Naive thymus-derived CD8-positive, alpha-beta T cell (primary cell): ENCODE data around the gene CCDC150. TPM values are rescaled to one million over a fixed set of nuclear protein-coding genes. Genes with fewer than 3 reads are reported as not detected.

ENCODE experiments used
- ATAC-seq, 2 donors: fragments of 150-1000 bp; cut with Tn5 transposase in 1 of 2; sonication (Bioruptor Pico), chemical (Tn5 transposase) in 1 of 2; 1 replicate in 1 of 2; 2 replicates in 1 of 2; pipeline ENCODE4 v1.10.0; 2021; ENCODE audit warnings: mild to moderate bottlenecking in 2 of 2, moderate library complexity in 2 of 2
- POLR2A ChIA-PET: fragments of 350-600 bp; sonication (Branson Sonifier 250); formaldehyde crosslinking; loops from one replicate; lab custom pipeline; 2021; ENCODE audit warnings: antibody characterized with exemption; lab: Charles Lee
- DNase-seq, 10 donors: peaks; one replicate each; pipeline versions ENCODE4 v3.0.0 to v3.0.0-alpha.2; 2020 to 2022
- H3K27ac Mint-ChIP-seq, 10 donors: one replicate each; pipeline ENCODE4 v1.8.0; 2020 to 2022; ENCODE audit warnings: mild to moderate bottlenecking in 10 of 10, mixed read lengths in 10 of 10, moderate library complexity in 4 of 10, inconsistent platforms in 1 of 10
- H3K27me3 Mint-ChIP-seq, 5 donors: one replicate each; pipeline ENCODE4 v1.8.0; 2021 to 2022; ENCODE audit warnings: mixed read lengths in 5 of 5
- H3K36me3 Mint-ChIP-seq, 3 donors: one replicate each; pipeline ENCODE4 v1.8.0; 2020 to 2022; ENCODE audit warnings: mixed read lengths in 3 of 3, mild to moderate bottlenecking in 2 of 3, inconsistent platforms in 1 of 3
- H3K4me1 Mint-ChIP-seq, 4 donors: one replicate each; pipeline ENCODE4 v1.8.0; 2021 to 2022; ENCODE audit warnings: mixed read lengths in 4 of 4
- H3K4me3 Mint-ChIP-seq, 10 donors: one replicate each; pipeline ENCODE4 v1.8.0; 2020 to 2022; ENCODE audit warnings: mild to moderate bottlenecking in 10 of 10, mixed read lengths in 10 of 10, moderate library complexity in 6 of 10, inconsistent platforms in 1 of 10
- H3K9me3 Mint-ChIP-seq, 9 donors: one replicate each; pipeline ENCODE4 v1.8.0; 2020 to 2022; ENCODE audit warnings: mixed read lengths in 9 of 9, mild to moderate bottlenecking in 3 of 9, inconsistent platforms in 1 of 9, moderate library complexity in 1 of 9
- polyA plus RNA-seq, 3 donors: library from polyadenylated mRNA; unstranded; fragments of 300-500 nt; fragmentation: Illumina TruSeq; gene quantifications; one replicate each; pipeline ENCODE4 v1.2.3, GENCODE V29; 2021
- total RNA-seq, 8 experiments: library from RNA in 2 of 8; stranded (reverse) in 2 of 8; gene quantifications; one replicate each; pipeline ENCODE4 v1.2.3 and lab custom pipeline; 2021 to 2026

Gene CCDC150
- total and polyA plus RNA-seq, 5 experiments from 2014 or later = 0.49 to 1.9 TPM; not detected in 3

GRCh38 chr2:196640031-196640548, 575 bp downstream of the CCDC150 start:
- peaks cover 0 to 3% (median 0%) of the 10 kb centered on the region in 9 donors for H3K9me3 Mint-ChIP-seq
- no peak for DNase-seq
- H3K4me1 Mint-ChIP-seq = peaks cover 11 to 19% (median 18%) of the 10 kb centered on the region in 4 donors
- ATAC-seq = no peak
- POLR2A ChIA-PET = interaction anchor here (1.3 kb wide), 1 partner anchor 159 kb away, joined by 3 read pairs; the partner anchor contains the start of gene GTF3C3
- no peaks in the 10 kb centered on the region for H3K36me3 Mint-ChIP-seq
- peak overlapping the region; percentile 86 to 96 (median 90) for H3K4me3 Mint-ChIP-seq
- no peaks in the 10 kb centered on the region for H3K27me3 Mint-ChIP-seq
- H3K27ac Mint-ChIP-seq = peak overlapping the region in 5 of 10 donors; percentile 4 to 91 (median 79)

DNA sequence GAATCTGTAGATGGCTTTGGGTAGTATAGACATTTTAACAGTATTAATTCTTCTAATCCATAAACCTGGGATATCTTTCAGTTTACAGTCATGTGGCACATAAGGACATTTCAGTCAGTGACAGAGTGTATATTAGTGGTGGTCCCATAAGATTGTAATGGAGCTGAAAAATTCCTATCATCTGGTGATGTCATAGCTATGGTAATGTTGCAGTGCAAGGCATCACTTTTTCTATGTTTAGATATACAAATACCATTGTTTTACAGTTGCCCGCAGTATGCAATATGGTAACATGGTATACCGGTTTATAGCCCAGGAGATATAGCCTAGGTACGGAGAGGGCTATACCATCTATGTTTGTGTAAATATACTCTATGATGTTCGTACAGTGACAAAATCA, 9.7 kb downstream of the CCDC150 start:
- H3K4me3 Mint-ChIP-seq = no peak overlapping the region

DNA sequence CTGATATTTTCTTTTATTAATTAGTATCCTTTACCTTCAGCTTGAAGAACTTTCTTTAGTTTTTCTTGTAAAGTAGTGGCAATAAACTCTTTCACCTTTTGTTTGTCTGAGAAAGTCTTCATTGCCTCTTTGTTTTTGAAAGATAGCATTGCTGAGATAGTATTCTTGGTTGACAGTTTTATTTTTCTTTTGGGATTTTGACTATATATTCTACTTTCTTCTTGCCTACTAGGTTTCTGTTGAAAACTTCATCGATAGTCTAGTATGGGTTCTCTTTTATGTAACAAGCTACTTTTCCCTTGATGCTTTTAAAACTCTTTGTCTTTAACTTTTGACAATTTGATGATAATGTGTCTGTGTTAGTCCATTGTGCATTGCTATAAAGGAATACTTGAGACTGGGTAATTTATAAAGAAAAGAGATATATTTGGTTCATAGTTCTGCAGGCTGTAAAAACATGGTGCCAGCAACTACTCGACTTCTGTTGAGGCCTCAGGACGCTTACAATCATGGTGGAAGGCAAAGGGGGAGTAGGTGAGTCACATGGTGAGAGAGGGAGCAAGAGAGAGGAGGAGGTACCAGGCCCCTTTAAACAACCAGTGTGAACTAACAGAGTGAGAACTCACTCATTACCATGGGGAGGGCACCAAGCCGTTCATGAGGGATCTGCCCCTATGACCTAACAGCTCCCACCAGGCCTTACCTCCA, 12.0 kb downstream of the CCDC150 start:
- ATAC-seq = no peak
- H3K27ac Mint-ChIP-seq = no peak overlapping the region
- peaks cover 7 to 47% (median 47%) of the 10 kb centered on the region in 3 donors for H3K36me3 Mint-ChIP-seq
- POLR2A ChIA-PET = no interaction called here
- H3K9me3 Mint-ChIP-seq = peaks cover 28 to 58% (median 48%) of the 10 kb centered on the region in 9 donors
- DNase-seq = no peak
- no peak overlapping the region for H3K4me3 Mint-ChIP-seq
- peaks cover 0 to 2% (median 0%) of the 10 kb centered on the region in 5 donors for H3K27me3 Mint-ChIP-seq
- no peaks in the 10 kb centered on the region for H3K4me1 Mint-ChIP-seq

More for the DNA sequence above, 9.7 kb downstream of the CCDC150 start:
- ATAC-seq (no peak), DNase-seq (no peak)
- no peaks in the 10 kb centered on the region for H3K4me1 Mint-ChIP-seq
- peaks cover 25 to 52% (median 44%) of the 10 kb centered on the region in 9 donors for H3K9me3 Mint-ChIP-seq
- POLR2A ChIA-PET = no interaction called here
- H3K27me3 Mint-ChIP-seq = peaks cover 0 to 2% (median 0%) of the 10 kb centered on the region in 5 donors
- H3K27ac Mint-ChIP-seq = no peak overlapping the region
- H3K36me3 Mint-ChIP-seq = peaks cover 7 to 40% (median 38%) of the 10 kb centered on the region in 3 donors

- ATAC-seq (no peak), DNase-seq (no peak)
- Mint-ChIP-seq H3K27ac (no peak overlapping the region), H3K4me3 (no peak overlapping the region), H3K9me3 (peaks cover 28 to 58% (median 48%) of the 10 kb centered on the region in 9 donors), H3K36me3 (peaks cover 7 to 47% (median 47%) of the 10 kb centered on the region in 3 donors), H3K4me1 (no peaks in the 10 kb centered on the region), H3K27me3 (peaks cover 0 to 3% (median 0%) of the 10 kb centered on the region in 5 donors)
- POLR2A ChIA-PET = no interaction called here
Observed at GRCh38 chr2:196652869-196653268, 13.4 kb downstream of the CCDC150 start.

DNA sequence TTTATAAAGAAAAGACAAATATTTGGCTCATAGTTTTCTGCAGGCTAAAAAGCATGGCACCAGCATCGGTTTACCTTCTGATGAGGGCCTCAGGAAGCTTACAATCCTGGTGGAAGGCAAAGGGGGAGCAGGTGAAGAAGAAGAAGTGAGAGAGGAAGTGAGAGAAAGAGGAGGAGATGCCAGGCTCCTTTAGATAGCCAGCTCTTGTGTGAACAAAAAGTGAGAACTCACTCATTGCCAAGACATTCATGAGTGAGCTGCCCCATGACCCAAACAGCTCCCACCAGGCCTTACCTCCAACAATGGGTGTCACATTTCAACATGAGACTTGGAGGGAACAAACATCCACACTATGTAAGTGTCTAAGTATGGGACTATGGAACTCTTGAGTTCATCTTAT, 14.3 kb downstream of the CCDC150 start:
- H3K36me3 Mint-ChIP-seq = peaks cover 7 to 47% (median 47%) of the 10 kb centered on the region in 3 donors
- peaks cover 0 to 3% (median 0%) of the 10 kb centered on the region in 5 donors for H3K27me3 Mint-ChIP-seq
- DNase-seq (no peak), ATAC-seq (no peak)
- peaks cover 27 to 58% (median 48%) of the 10 kb centered on the region in 9 donors for H3K9me3 Mint-ChIP-seq
- POLR2A ChIA-PET = interaction anchor here (0.7 kb wide), 1 partner anchor 703 kb away, joined by 3 read pairs; no protein-coding TSS in a partner anchor
- H3K4me1 Mint-ChIP-seq = no peaks in the 10 kb centered on the region
- H3K4me3 Mint-ChIP-seq = no peak overlapping the region
- H3K27ac Mint-ChIP-seq = no peak overlapping the region

GRCh38 chr2:196655761-196656160, 16.2 kb downstream of the CCDC150 start:
- peaks cover 14 to 39% (median 32%) of the 10 kb centered on the region in 9 donors for H3K9me3 Mint-ChIP-seq
- H3K27ac Mint-ChIP-seq = no peak overlapping the region
- H3K4me3 Mint-ChIP-seq = no peak overlapping the region
- POLR2A ChIA-PET = no interaction called here
- DNase-seq = no peak
- H3K36me3 Mint-ChIP-seq = peaks cover 5 to 36% (median 31%) of the 10 kb centered on the region in 3 donors
- ATAC-seq = no peak
- H3K27me3 Mint-ChIP-seq = peaks cover 0 to 1% (median 0%) of the 10 kb centered on the region in 5 donors
- no peaks in the 10 kb centered on the region for H3K4me1 Mint-ChIP-seq

GRCh38 chr2:196657333-196657732, 17.8 kb downstream of the CCDC150 start:
- Mint-ChIP-seq H3K36me3 (peaks cover 0 to 21% (median 17%) of the 10 kb centered on the region in 3 donors), H3K4me3 (no peak overlapping the region), H3K9me3 (peaks cover 11 to 24% (median 17%) of the 10 kb centered on the region in 9 donors), H3K27ac (no peak overlapping the region), H3K4me1 (no peaks in the 10 kb centered on the region), H3K27me3 (peaks cover 0 to 1% (median 0%) of the 10 kb centered on the region in 5 donors)
- DNase-seq (no peak), ATAC-seq (no peak)
- POLR2A ChIA-PET = no interaction called here

- H3K36me3 Mint-ChIP-seq = peaks cover 0 to 4% (median under 1%) of the 10 kb centered on the region in 3 donors
- peaks cover 0 to under 1% (median 0%) of the 10 kb centered on the region in 9 donors for H3K9me3 Mint-ChIP-seq
Observed at GRCh38 chr2:196659844-196660243, 20.3 kb downstream of the CCDC150 start.

GRCh38 chr2:196660244-196660643, 20.7 kb downstream of the CCDC150 start:
- Mint-ChIP-seq H3K27me3 (peaks cover 0 to 1% (median 0%) of the 10 kb centered on the region in 5 donors), H3K4me3 (no peak overlapping the region), H3K9me3 (no peaks in the 10 kb centered on the region), H3K4me1 (no peaks in the 10 kb centered on the region), H3K36me3 (peaks cover 0 to 4% (median 0%) of the 10 kb centered on the region in 3 donors), H3K27ac (no peak overlapping the region)
- POLR2A ChIA-PET = no interaction called here
- no peak for ATAC-seq
- DNase-seq = no peak

More at GRCh38 chr2:196659844-196660243, 20.3 kb downstream of the CCDC150 start:
- Mint-ChIP-seq H3K27me3 (peaks cover 0 to 1% (median 0%) of the 10 kb centered on the region in 5 donors), H3K27ac (no peak overlapping the region), H3K4me1 (no peaks in the 10 kb centered on the region), H3K4me3 (no peak overlapping the region)
- ATAC-seq (no peak), DNase-seq (no peak)
- POLR2A ChIA-PET = no interaction called here

DNA sequence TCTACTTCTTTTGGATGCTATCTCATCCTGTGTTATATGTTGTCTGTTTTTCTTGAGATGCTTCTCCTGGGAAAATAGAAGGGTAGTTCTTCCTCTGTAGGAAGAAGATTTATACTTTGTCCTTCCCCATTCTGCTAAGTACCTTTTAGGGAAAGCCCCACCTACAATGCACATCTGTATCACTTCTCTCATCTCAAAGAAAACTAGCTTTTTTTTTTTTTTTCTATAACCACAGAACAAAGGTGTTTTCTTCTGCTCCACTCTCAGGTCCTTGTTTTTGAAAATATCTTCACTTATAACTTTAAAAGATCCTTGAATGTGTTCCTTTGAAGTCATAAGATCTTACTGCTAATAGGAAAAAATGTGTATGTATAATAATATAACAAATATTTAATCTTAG, 30.8 kb downstream of the CCDC150 start:
- Mint-ChIP-seq H3K27ac (no peak overlapping the region), H3K27me3 (no peaks in the 10 kb centered on the region), H3K36me3 (no peaks in the 10 kb centered on the region), H3K9me3 (no peaks in the 10 kb centered on the region), H3K4me1 (no peaks in the 10 kb centered on the region), H3K4me3 (no peak overlapping the region)
- ATAC-seq (no peak), DNase-seq (no peak)
- POLR2A ChIA-PET = no interaction called here

GRCh38 chr2:196675963-196676362, 36.4 kb downstream of the CCDC150 start:
- Mint-ChIP-seq H3K4me3 (no peak overlapping the region), H3K27me3 (no peaks in the 10 kb centered on the region), H3K9me3 (no peaks in the 10 kb centered on the region), H3K36me3 (no peaks in the 10 kb centered on the region), H3K4me1 (no peaks in the 10 kb centered on the region), H3K27ac (no peak overlapping the region)
- ATAC-seq (no peak), DNase-seq (no peak)
- POLR2A ChIA-PET = no interaction called here

DNA sequence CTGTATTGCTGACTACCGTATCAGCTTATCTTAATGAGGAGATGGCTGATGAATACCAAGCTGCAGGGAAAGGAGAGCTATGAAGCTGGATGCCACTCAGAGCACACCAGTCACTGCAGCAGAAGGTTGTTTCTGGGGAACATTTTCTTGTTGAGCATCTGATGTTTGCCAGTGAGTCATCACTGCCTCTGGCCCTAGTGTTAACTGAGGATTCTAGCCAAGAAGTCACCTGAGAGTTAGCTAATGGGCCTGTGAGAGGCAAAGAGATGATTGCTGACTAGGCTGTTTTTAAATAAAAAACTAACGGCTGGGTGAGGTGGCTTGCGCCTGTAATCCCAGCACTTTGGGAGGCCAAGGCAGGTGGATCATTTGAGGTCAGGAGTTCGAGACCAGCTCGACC, 37.9 kb downstream of the CCDC150 start:
- DNase-seq (no peak), ATAC-seq (no peak)
- Mint-ChIP-seq H3K27ac (peak overlapping the region in 1 of 10 donors; percentile 12), H3K4me1 (no peaks in the 10 kb centered on the region), H3K9me3 (no peaks in the 10 kb centered on the region), H3K27me3 (no peaks in the 10 kb centered on the region), H3K4me3 (no peak overlapping the region), H3K36me3 (no peaks in the 10 kb centered on the region)
- POLR2A ChIA-PET = no interaction called here

DNA sequence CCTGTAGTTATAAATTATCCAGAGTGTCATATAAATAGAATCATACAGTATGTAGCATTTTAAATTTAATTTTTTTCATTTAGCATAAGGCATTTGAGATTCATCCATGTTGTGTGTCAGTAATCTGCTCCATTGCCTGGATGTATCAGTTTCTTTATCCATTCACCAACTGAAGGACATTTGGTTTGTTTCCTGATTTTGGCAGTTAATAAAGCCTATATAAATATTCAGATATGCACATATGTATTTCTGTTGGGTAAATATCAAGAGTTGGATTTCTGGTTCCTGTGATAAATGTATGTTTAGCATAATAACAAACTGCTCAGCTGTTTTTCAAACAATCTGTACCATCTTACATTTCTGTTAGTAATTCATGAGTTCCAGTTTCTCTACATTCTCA, 39.9 kb downstream of the CCDC150 start:
- peaks cover 0 to 9% (median 4%) of the 10 kb centered on the region in 9 donors for H3K9me3 Mint-ChIP-seq
- H3K27me3 Mint-ChIP-seq = no peaks in the 10 kb centered on the region
- H3K4me1 Mint-ChIP-seq = no peaks in the 10 kb centered on the region
- POLR2A ChIA-PET = no interaction called here
- peaks cover 0 to 7% (median 0%) of the 10 kb centered on the region in 3 donors for H3K36me3 Mint-ChIP-seq
- no peak overlapping the region for H3K27ac Mint-ChIP-seq
- H3K4me3 Mint-ChIP-seq = no peak overlapping the region
- ATAC-seq = no peak
- DNase-seq = no peak
